Cardiac fibroblast (primary cell): ENCODE data around the gene CNTLN.

ENCODE experiments used
- DNase-seq, 2 donors: peaks; one replicate each; pipeline versions ENCODE4 v3.0.0 to v3.0.0-alpha.2; 2010; ENCODE audit warnings: low read depth in 2 of 2
- H3K4me3 ChIP-seq, 2 donors: replicated peaks in 1 of 2; 1 replicate in 1 of 2; 2 replicates in 1 of 2; pipeline ENCODE4 v1.5.1; 2011; ENCODE audit warnings: low read depth in 2 of 2, low read length in 2 of 2, mild to moderate bottlenecking in 2 of 2, moderate library complexity in 1 of 2
- CTCF ChIP-seq: IDR thresholded peaks from one replicate; pipeline ENCODE4 v1.5.1; 2011; ENCODE audit warnings: low read depth, mild to moderate bottlenecking, low read length, inconsistent platforms

CNTLN gene

GRCh38 chr9:17120203-17120602 lies 14.6 kb upstream of the CNTLN start:
- no peak for DNase-seq
- H3K4me3 ChIP-seq: no peak overlapping the region
- no peak for TF ChIP-seq CTCF

DNA sequence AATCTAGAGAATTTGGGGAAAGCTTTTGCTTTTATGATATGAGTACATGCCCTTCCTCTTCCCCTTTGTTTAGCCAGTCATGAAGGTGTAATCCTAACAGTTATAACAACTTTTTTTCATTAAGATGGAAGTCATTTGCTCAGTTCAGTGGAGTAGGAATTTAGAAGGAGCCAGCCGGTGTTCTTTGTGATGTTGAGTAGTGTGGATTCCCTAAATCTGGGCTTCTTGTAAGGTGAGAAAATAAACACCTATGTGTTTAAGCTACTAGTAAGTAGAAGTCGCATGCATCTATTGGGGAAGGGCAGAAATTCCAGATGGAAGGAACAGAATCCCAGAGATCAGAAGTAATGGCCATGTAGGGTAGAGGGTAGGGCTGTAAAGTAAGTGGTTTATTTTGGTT lies 13.6 kb upstream of the CNTLN start:
- no peak for DNase-seq
- H3K4me3 ChIP-seq: no peak overlapping the region
- TF ChIP-seq CTCF: no peak

- H3K4me3 ChIP-seq: no peak overlapping the region
- DNase-seq: no peak
- no peak for TF ChIP-seq CTCF
These were observed 4.5 kb upstream of the CNTLN start for GRCh38 chr9:17130291-17130690.

DNA sequence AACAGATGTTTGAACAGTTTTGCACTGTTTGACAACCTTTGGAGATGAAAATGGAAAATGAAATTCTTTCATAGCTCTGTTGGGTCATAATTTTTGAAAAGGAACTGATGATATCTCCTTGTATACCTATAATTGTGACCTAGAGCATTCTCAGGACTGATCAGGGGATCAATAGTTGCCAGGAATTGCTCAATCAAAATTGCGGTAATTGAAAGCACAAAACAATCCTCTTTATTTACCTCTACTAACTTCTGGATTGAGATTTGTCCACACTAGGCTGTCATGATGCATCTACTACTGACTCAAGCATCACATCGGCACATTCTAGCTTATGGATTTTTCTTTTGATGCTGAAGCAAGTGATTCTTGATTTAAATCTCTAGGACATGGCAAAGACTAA lies 4.1 kb upstream of the CNTLN start:
- H3K4me3 ChIP-seq: no peak overlapping the region
- TF ChIP-seq CTCF: no peak

GRCh38 chr9:17131494-17131893 lies 3.3 kb upstream of the CNTLN start:
- TF ChIP-seq CTCF: no peak
- no peak for DNase-seq
- H3K4me3 ChIP-seq: no peak overlapping the region

More for the DNA sequence above, 4.1 kb upstream of the CNTLN start:
- DNase-seq: no peak

DNA sequence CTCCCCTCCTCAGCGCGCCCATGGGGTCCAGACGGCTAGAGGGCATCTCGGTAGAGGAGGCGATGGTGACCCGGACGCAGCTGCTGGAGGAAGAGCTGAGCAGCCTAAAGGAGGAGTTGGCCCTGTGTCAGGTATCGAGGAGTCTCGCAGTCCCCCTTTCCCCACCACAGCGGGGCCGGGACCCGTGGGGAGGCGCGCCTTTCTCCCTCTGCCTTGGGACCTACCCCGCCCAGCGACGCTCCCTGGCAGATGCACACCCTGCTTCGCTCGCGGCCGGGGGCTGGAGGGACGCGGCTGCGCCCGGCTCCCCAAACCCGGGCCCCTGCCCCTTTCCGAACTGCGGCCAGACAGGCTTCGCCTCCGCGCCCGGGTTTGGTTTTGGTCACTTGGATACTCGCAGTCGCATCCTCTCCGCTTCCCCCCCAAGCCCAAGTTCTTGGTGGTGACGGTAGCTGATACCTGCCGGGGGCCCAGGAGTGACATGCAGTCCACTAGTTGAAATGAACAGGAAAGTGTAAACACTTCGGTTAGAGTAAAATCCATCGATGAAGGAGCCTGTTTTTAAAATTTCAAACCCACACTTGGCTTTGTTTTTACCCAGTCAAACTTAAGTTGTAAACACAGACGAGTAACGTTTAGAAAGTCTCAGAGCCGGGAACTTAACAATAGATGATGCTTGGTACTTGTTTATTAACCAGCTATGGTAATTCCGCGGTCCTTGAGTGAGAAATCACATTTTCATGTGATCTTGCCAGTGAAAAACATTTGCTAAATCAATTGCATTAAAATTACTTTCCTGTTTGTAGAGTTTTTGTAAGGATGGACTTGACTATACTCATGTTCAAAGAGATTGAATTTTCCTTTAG lies 688 bp downstream of the CNTLN start:
- TF ChIP-seq CTCF: no peak
- peak; percentile 48 to 65 for DNase-seq
- peak overlapping the region; percentile 91 to 97 for H3K4me3 ChIP-seq
